Activated CD8-positive, alpha-beta T cell treated with anti-CD3 and anti-CD28 coated beads, Interleukin-2, amount 10 ng/mL, durations not matched to agents 7 days and 5 days (primary cell): ENCODE results near the gene NBPF26. TPM values are rescaled to one million over a fixed set of nuclear protein-coding genes. Genes with fewer than 3 reads are reported as not detected.
"Not testable (repeated sequence)": the region's sequence is repeated elsewhere in the genome, so short reads cannot be mapped to it uniquely, and the experiment has no call there.

ENCODE experiments used
- ATAC-seq: fragments of 150-1000 bp; cut with Tn5 transposase; one replicate; pipeline ENCODE4 v1.10.0; 2021; ENCODE audit warnings: moderate library complexity
- CTCF ChIA-PET: fragments of 350-600 bp; sonication (Branson Sonifier 250); formaldehyde crosslinking; loops from one replicate; lab custom pipeline; 2021; ENCODE audit warnings: antibody characterized with exemption; lab: Charles Lee
- POLR2A ChIA-PET: fragments of 350-600 bp; sonication (Branson Sonifier 250); formaldehyde crosslinking; loops from one replicate; lab custom pipeline; 2021; ENCODE audit warnings: antibody characterized with exemption; lab: Charles Lee
- DNase-seq: peaks from one replicate; pipeline ENCODE4 v3.0.0-alpha.2; 2020
- H3K27ac Mint-ChIP-seq: one replicate; pipeline ENCODE4 v1.8.0; 2021; ENCODE audit warnings: mild to moderate bottlenecking, mixed read lengths
- H3K27me3 Mint-ChIP-seq: one replicate; pipeline ENCODE4 v1.8.0; 2021; ENCODE audit warnings: low read depth, mixed read lengths
- H3K36me3 Mint-ChIP-seq: one replicate; pipeline ENCODE4 v1.8.0; 2021; ENCODE audit warnings: low read depth, mixed read lengths
- H3K4me1 Mint-ChIP-seq: one replicate; pipeline ENCODE4 v1.8.0; 2021; ENCODE audit warnings: low read depth, mixed read lengths
- H3K4me3 Mint-ChIP-seq: one replicate; pipeline ENCODE4 v1.8.0; 2021; ENCODE audit warnings: mild to moderate bottlenecking, mixed read lengths
- H3K9me3 Mint-ChIP-seq: one replicate; pipeline ENCODE4 v1.8.0; 2022; ENCODE audit warnings: mixed read lengths; ENCODE audit not compliant: insufficient read depth
- total RNA-seq, 2 experiments: library from RNA; stranded (reverse); gene quantifications; one replicate each; pipeline ENCODE4 v1.2.3, GENCODE V29; 2021

NBPF26 gene
- total RNA-seq: 10 to 100 TPM; 22.6 to 23.7 TPM

DNA sequence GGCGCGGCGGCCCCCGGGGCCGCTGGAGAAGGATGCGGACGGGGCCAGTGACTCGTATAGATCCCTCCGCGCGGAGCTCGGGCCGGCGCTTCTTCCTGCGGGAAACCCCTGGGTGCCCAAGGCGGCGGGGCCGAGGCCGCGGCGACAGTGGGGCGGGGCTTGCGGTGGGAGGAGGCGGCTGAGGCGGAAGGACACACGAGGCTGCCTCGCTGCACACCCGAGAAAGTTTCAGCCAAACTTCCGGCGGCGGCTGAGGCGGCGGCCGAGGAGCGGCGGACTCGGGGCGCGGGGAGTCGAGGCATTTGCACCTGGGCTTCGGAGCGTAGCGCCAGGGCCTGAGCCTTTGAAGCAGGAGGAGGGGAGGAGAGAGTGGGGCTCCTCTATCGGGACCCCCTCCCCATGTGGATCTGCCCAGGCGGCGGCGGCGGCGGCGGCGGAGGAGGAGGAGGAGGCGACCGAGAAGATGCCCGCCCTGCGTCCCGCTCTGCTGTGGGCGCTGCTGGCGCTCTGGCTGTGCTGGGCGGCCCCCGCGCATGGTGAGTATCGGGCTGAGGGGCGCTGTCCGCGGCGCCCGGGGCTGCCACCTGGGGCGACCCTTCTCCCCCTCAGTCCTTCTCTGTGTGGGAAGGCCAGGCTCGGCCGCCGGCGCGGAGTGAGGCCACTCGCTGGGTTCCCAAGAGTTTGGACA, at the start of gene NBPF26:
Gene NBPF26, plus strand, starts transcription at position 231 of the 688 bp plus-strand sequence.
- H3K4me1 Mint-ChIP-seq, H3K27me3 Mint-ChIP-seq, H3K9me3 Mint-ChIP-seq, POLR2A ChIA-PET, H3K36me3 Mint-ChIP-seq, CTCF ChIA-PET, H3K27ac Mint-ChIP-seq: not testable (repeated sequence)
- ATAC-seq (peak; percentile 97), DNase-seq (peak; percentile 83)
- H3K4me3 Mint-ChIP-seq: peak within 1 kb of the TSS; percentile 64

DNA sequence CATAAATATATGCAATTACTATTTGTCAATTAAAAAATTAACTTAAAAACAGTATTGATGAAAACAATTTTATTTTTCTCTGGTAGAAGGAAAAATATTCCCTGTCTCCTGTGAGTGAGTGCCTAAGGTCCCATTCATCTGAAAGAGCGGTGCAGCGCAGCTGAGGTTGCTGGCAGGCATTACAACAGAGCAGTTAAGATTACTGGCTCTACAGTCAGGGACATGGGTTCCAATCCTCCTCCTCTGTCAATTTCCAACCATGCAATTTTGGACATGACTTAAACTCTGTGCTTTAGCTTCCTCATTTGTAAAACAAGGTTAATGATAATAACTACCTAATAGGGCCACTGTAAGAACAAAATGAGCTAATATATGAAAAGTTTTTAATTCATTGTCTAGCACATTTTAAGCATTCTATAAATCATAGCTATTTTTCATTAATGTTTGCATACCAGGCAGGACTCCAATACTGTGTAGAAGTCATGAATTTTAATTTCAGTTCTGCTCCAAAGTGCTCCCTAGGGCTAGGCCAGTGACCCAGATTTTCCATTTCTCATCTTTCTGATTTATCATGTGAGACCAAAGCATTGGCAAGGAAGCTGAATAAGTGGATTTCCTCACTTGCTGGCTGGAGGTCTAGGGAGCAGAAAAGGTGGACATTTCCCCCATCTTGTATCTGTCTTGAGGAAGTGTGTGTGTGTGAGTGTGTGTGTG, 43.5 kb upstream of the NBPF26 start:
- H3K4me1 Mint-ChIP-seq, POLR2A ChIA-PET, H3K36me3 Mint-ChIP-seq, ATAC-seq, H3K27ac Mint-ChIP-seq, CTCF ChIA-PET, H3K9me3 Mint-ChIP-seq, H3K4me3 Mint-ChIP-seq, DNase-seq, H3K27me3 Mint-ChIP-seq: not testable (repeated sequence)

GRCh38 chr1:120680938-120681337, 42.8 kb upstream of the NBPF26 start:
- CTCF ChIA-PET, H3K9me3 Mint-ChIP-seq, POLR2A ChIA-PET, H3K36me3 Mint-ChIP-seq, H3K4me1 Mint-ChIP-seq, ATAC-seq, H3K4me3 Mint-ChIP-seq, H3K27me3 Mint-ChIP-seq, H3K27ac Mint-ChIP-seq, DNase-seq: not testable (repeated sequence)

- peak; percentile 69 for ATAC-seq
- DNase-seq, H3K4me3 Mint-ChIP-seq, H3K27me3 Mint-ChIP-seq, POLR2A ChIA-PET, H3K27ac Mint-ChIP-seq, H3K4me1 Mint-ChIP-seq, H3K9me3 Mint-ChIP-seq, H3K36me3 Mint-ChIP-seq, CTCF ChIA-PET: not testable (repeated sequence)
Measured at GRCh38 chr1:120684397-120684796, 39.3 kb upstream of the NBPF26 start.

DNA sequence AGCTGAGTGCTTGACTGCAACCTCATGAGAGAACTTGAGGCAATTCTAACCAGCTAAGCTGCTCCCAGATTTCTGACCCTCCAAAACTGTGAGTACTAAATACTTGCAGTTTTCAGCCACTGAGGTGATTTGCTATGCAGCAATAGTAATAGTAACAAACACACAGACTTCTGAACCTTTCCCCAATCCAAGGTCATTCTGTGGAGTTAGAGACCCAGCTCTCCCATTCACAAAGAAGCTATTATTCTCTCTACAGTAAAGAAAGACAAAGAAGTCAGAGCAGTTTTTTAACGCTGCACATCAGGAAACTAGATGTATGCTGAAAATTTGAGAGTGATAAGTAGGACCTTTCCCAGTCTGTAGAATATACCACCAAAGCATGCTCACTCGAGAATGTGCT, 38.1 kb upstream of the NBPF26 start:
- H3K27ac Mint-ChIP-seq, H3K36me3 Mint-ChIP-seq, CTCF ChIA-PET, H3K4me1 Mint-ChIP-seq, H3K9me3 Mint-ChIP-seq, H3K27me3 Mint-ChIP-seq, POLR2A ChIA-PET, ATAC-seq, DNase-seq, H3K4me3 Mint-ChIP-seq: not testable (repeated sequence)

- H3K4me3 Mint-ChIP-seq, DNase-seq, ATAC-seq, H3K36me3 Mint-ChIP-seq, H3K4me1 Mint-ChIP-seq, H3K27ac Mint-ChIP-seq, H3K9me3 Mint-ChIP-seq, H3K27me3 Mint-ChIP-seq, POLR2A ChIA-PET, CTCF ChIA-PET: not testable (repeated sequence)
Measured at GRCh38 chr1:120687250-120687649, 36.5 kb upstream of the NBPF26 start.

- H3K9me3 Mint-ChIP-seq, H3K4me1 Mint-ChIP-seq, DNase-seq, H3K4me3 Mint-ChIP-seq, CTCF ChIA-PET, H3K27ac Mint-ChIP-seq, H3K27me3 Mint-ChIP-seq, POLR2A ChIA-PET, H3K36me3 Mint-ChIP-seq, ATAC-seq: not testable (repeated sequence)
Measured at GRCh38 chr1:120700807-120701562, 22.8 kb upstream of the NBPF26 start.

DNA sequence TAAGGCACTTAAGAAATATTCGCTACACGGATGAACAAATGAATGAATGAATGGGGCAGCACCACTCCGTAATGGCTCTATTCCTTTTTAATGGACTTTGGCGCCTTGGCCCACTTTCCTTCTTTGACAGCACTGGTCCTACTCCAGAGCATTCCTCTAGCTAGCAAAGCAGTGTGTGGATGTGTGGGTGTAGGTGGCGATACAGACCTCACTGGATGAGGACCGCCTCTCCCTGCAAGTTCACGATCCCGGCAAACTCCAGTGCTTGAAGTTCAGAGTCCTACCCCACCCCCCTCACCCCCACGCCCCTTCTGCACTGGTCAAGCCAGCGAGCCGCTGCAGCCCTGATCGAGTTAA, 409 bp upstream of the NBPF26 start:
- H3K36me3 Mint-ChIP-seq, H3K27me3 Mint-ChIP-seq, H3K4me1 Mint-ChIP-seq, H3K9me3 Mint-ChIP-seq, ATAC-seq, POLR2A ChIA-PET, DNase-seq, CTCF ChIA-PET, H3K27ac Mint-ChIP-seq: not testable (repeated sequence)
- peak overlapping the region; percentile 64 for H3K4me3 Mint-ChIP-seq

- CTCF ChIA-PET, DNase-seq, H3K36me3 Mint-ChIP-seq, H3K27ac Mint-ChIP-seq, H3K9me3 Mint-ChIP-seq, H3K27me3 Mint-ChIP-seq, POLR2A ChIA-PET, ATAC-seq, H3K4me1 Mint-ChIP-seq: not testable (repeated sequence)
- H3K4me3 Mint-ChIP-seq: peak overlapping the region; percentile 64
Measured at GRCh38 chr1:120724507-120724906, 762 bp downstream of the NBPF26 start.

DNA sequence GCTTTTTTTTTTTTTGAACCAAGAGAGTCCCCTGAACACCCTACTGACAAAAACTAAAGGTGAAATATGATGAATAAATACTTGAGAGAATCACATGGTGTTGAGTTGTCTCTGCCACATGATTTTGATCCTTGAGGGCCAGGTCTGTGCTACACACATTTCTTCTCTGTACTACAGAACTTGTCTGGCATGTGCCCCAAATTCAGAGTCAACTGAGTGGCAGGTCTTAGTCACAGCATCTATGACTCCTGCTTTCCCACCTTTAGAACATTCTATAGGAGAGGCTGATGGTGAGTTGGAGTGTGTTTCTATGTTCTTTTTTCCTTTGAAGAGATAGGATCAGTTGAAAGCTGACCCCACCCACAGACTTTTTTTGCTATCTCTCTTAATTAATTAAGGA, 5.1 kb downstream of the NBPF26 start:
- DNase-seq, H3K4me3 Mint-ChIP-seq, H3K9me3 Mint-ChIP-seq, H3K27me3 Mint-ChIP-seq, H3K4me1 Mint-ChIP-seq, ATAC-seq, POLR2A ChIA-PET, CTCF ChIA-PET, H3K27ac Mint-ChIP-seq, H3K36me3 Mint-ChIP-seq: not testable (repeated sequence)

GRCh38 chr1:120769090-120769489, 45.3 kb downstream of the NBPF26 start:
- H3K36me3 Mint-ChIP-seq, H3K27me3 Mint-ChIP-seq, H3K9me3 Mint-ChIP-seq, ATAC-seq, H3K4me1 Mint-ChIP-seq, H3K27ac Mint-ChIP-seq, H3K4me3 Mint-ChIP-seq, DNase-seq, CTCF ChIA-PET, POLR2A ChIA-PET: not testable (repeated sequence)

- DNase-seq, CTCF ChIA-PET, POLR2A ChIA-PET: not testable (repeated sequence)
Measured at GRCh38 chr1:120805452-120805851, 81.7 kb downstream of the NBPF26 start.

More at GRCh38 chr1:120805452-120805851, 81.7 kb downstream of the NBPF26 start:
- not testable (repeated sequence) for ATAC-seq, H3K27ac Mint-ChIP-seq, H3K4me1 Mint-ChIP-seq, H3K27me3 Mint-ChIP-seq, H3K9me3 Mint-ChIP-seq, H3K4me3 Mint-ChIP-seq, H3K36me3 Mint-ChIP-seq
